Activated T-helper 1 cell treated with anti-CD3 and anti-CD28 coated beads, Interleukin-12 subunit alpha, Interleukin-12 subunit beta, Interleukin-2, Interleukin-4 antibody, amounts not matched to agents 30 ng/mL and 10 ng/mL and 1 ng/mL, durations not matched to agents 14 hours and 24 hours and 36 hours (primary cell): ENCODE measurements around the gene NCOA3. TPM values are rescaled to one million over a fixed set of nuclear protein-coding genes. Genes with fewer than 3 reads are reported as not detected.
"Not testable (repeated sequence)": the region's sequence is repeated elsewhere in the genome, so short reads cannot be mapped to it uniquely, and the experiment has no call there.

Experiments used
- DNase-seq: peaks from one replicate; pipeline ENCODE4 v3.0.0; 2021; ENCODE audit warnings: low spot score
- H3K27ac Mint-ChIP-seq: one replicate; pipeline ENCODE4 v1.8.0; 2021; ENCODE audit warnings: mild to moderate bottlenecking, mixed read lengths
- H3K27me3 Mint-ChIP-seq: one replicate; pipeline ENCODE4 v1.8.0; 2022; ENCODE audit warnings: mild to moderate bottlenecking, moderate library complexity, mixed read lengths; ENCODE audit not compliant: insufficient read depth
- H3K36me3 Mint-ChIP-seq: one replicate; pipeline ENCODE4 v1.8.0; 2021; ENCODE audit warnings: low read depth, mixed read lengths
- H3K4me1 Mint-ChIP-seq: one replicate; pipeline ENCODE4 v1.8.0; 2021; ENCODE audit warnings: low read depth, mixed read lengths
- H3K4me3 Mint-ChIP-seq: one replicate; pipeline ENCODE4 v1.8.0; 2021; ENCODE audit warnings: mild to moderate bottlenecking, moderate library complexity, mixed read lengths
- H3K9me3 Mint-ChIP-seq: one replicate; pipeline ENCODE4 v1.8.0; 2021; ENCODE audit warnings: mixed read lengths
- intact Hi-C: fragments of 100-400 bp; cut with micrococcal nuclease; formaldehyde crosslinking; loops from one replicate; pipeline ENCODE4 v1.15.1; 2024
- total RNA-seq: library from RNA; stranded (reverse); gene quantifications from 2 replicates; pipeline ENCODE4 v1.2.3, GENCODE V29; 2022

The NCOA3 gene
- total RNA-seq, 1 donor from 2014 or later = 132 TPM

- Mint-ChIP-seq H3K36me3 (no peaks in the 10 kb centered on the region), H3K27ac (no peak overlapping the region), H3K4me1 (peaks cover 54% of the 10 kb centered on the region), H3K9me3 (no peaks in the 10 kb centered on the region), H3K4me3 (no peak overlapping the region), H3K27me3 (no peaks in the 10 kb centered on the region)
- intact Hi-C loops = no loop called here
- DNase-seq = no peak
Measured at GRCh38 chr20:47480705-47481104, 21.0 kb upstream of the NCOA3 start.

- Mint-ChIP-seq H3K4me3 (no peak overlapping the region), H3K36me3 (no peaks in the 10 kb centered on the region), H3K27ac (no peak overlapping the region), H3K4me1 (peaks cover 55% of the 10 kb centered on the region), H3K27me3 (no peaks in the 10 kb centered on the region), H3K9me3 (no peaks in the 10 kb centered on the region)
- DNase-seq = no peak
- intact Hi-C loops = no loop called here
Measured at GRCh38 chr20:47481330-47482216, 20.1 kb upstream of the NCOA3 start.

GRCh38 chr20:47482705-47483104, 19.0 kb upstream of the NCOA3 start:
- H3K27me3 Mint-ChIP-seq = no peaks in the 10 kb centered on the region
- H3K9me3 Mint-ChIP-seq = no peaks in the 10 kb centered on the region
- DNase-seq = no peak
- intact Hi-C loops = no loop called here
- no peak overlapping the region for H3K4me3 Mint-ChIP-seq
- peaks cover 62% of the 10 kb centered on the region for H3K4me1 Mint-ChIP-seq
- no peak overlapping the region for H3K27ac Mint-ChIP-seq
- H3K36me3 Mint-ChIP-seq = peaks cover 3% of the 10 kb centered on the region

- Mint-ChIP-seq H3K9me3 (no peaks in the 10 kb centered on the region), H3K36me3 (peaks cover 5% of the 10 kb centered on the region), H3K4me1 (peaks cover 65% of the 10 kb centered on the region), H3K4me3 (no peak overlapping the region), H3K27ac (peak overlapping the region; percentile 30), H3K27me3 (no peaks in the 10 kb centered on the region)
- no peak for DNase-seq
- intact Hi-C loops = no loop called here
Measured at GRCh38 chr20:47484303-47484702, 17.4 kb upstream of the NCOA3 start.

GRCh38 chr20:47487175-47487917, 14.3 kb upstream of the NCOA3 start:
- H3K4me3 Mint-ChIP-seq = peak overlapping the region; percentile 68
- H3K36me3 Mint-ChIP-seq = peaks cover 6% of the 10 kb centered on the region
- peak overlapping the region; percentile 98 for H3K27ac Mint-ChIP-seq
- peaks cover 54% of the 10 kb centered on the region for H3K4me1 Mint-ChIP-seq
- no peaks in the 10 kb centered on the region for H3K9me3 Mint-ChIP-seq
- peak; percentile 70 for DNase-seq
- intact Hi-C loops = loop anchor here (1.0 kb wide), 10 partner anchors 11 to 493 kb away; no protein-coding TSS in a partner anchor
- no peaks in the 10 kb centered on the region for H3K27me3 Mint-ChIP-seq

- Mint-ChIP-seq H3K4me1 (peaks cover 57% of the 10 kb centered on the region), H3K4me3 (no peak overlapping the region), H3K27me3 (no peaks in the 10 kb centered on the region), H3K27ac (peak overlapping the region; percentile 81), H3K36me3 (peaks cover 6% of the 10 kb centered on the region), H3K9me3 (no peaks in the 10 kb centered on the region)
- intact Hi-C loops = no loop called here
- DNase-seq = peak; percentile 47
Measured at GRCh38 chr20:47489448-47489872, 12.2 kb upstream of the NCOA3 start.

GRCh38 chr20:47490795-47491194, 10.9 kb upstream of the NCOA3 start:
- H3K36me3 Mint-ChIP-seq = peaks cover 6% of the 10 kb centered on the region
- no peaks in the 10 kb centered on the region for H3K9me3 Mint-ChIP-seq
- H3K4me3 Mint-ChIP-seq = no peak overlapping the region
- H3K27ac Mint-ChIP-seq = peak overlapping the region; percentile 59
- no peak for DNase-seq
- peaks cover 43% of the 10 kb centered on the region for H3K4me1 Mint-ChIP-seq
- no peaks in the 10 kb centered on the region for H3K27me3 Mint-ChIP-seq
- intact Hi-C loops = no loop called here

GRCh38 chr20:47492284-47492683, 9.4 kb upstream of the NCOA3 start:
- Mint-ChIP-seq H3K9me3 (no peaks in the 10 kb centered on the region), H3K4me3 (no peak overlapping the region), H3K36me3 (peaks cover 3% of the 10 kb centered on the region), H3K4me1 (peaks cover 35% of the 10 kb centered on the region), H3K27ac (peak overlapping the region; percentile 85), H3K27me3 (no peaks in the 10 kb centered on the region)
- intact Hi-C loops = no loop called here
- no peak for DNase-seq

- no peaks in the 10 kb centered on the region for H3K9me3 Mint-ChIP-seq
- DNase-seq = peak; percentile 50
- H3K27ac Mint-ChIP-seq = peak overlapping the region; percentile 85
- peaks cover 39% of the 10 kb centered on the region for H3K4me1 Mint-ChIP-seq
- H3K4me3 Mint-ChIP-seq = peak overlapping the region; percentile 38
- H3K27me3 Mint-ChIP-seq = no peaks in the 10 kb centered on the region
- intact Hi-C loops = loop anchor here (1.0 kb wide), 1 partner anchor 8 kb away; the partner anchor contains the start of gene NCOA3
- H3K36me3 Mint-ChIP-seq = peaks cover 4% of the 10 kb centered on the region
Measured at GRCh38 chr20:47493175-47493962, 8.3 kb upstream of the NCOA3 start.

GRCh38 chr20:47493963-47494293, 7.8 kb upstream of the NCOA3 start:
- Mint-ChIP-seq H3K4me1 (peaks cover 41% of the 10 kb centered on the region), H3K4me3 (no peak overlapping the region)

GRCh38 chr20:47494606-47495005, 7.1 kb upstream of the NCOA3 start:
- H3K36me3 Mint-ChIP-seq, H3K4me3 Mint-ChIP-seq, H3K27me3 Mint-ChIP-seq, intact Hi-C loops, H3K9me3 Mint-ChIP-seq, DNase-seq, H3K27ac Mint-ChIP-seq: not testable (repeated sequence)
- H3K4me1 Mint-ChIP-seq = peaks cover 37% of the 10 kb centered on the region

More at GRCh38 chr20:47493963-47494293, 7.8 kb upstream of the NCOA3 start:
- Mint-ChIP-seq H3K9me3 (no peaks in the 10 kb centered on the region), H3K36me3 (peaks cover 3% of the 10 kb centered on the region), H3K27ac (no peak overlapping the region), H3K27me3 (no peaks in the 10 kb centered on the region)
- intact Hi-C loops = loop anchor here (1.0 kb wide), 1 partner anchor 7 kb away; the partner anchor contains the start of gene NCOA3
- DNase-seq = no peak

- intact Hi-C loops = no loop called here
- no peak for DNase-seq
- no peaks in the 10 kb centered on the region for H3K9me3 Mint-ChIP-seq
- no peak overlapping the region for H3K4me3 Mint-ChIP-seq
- no peak overlapping the region for H3K27ac Mint-ChIP-seq
- H3K4me1 Mint-ChIP-seq = peaks cover 47% of the 10 kb centered on the region
- H3K36me3 Mint-ChIP-seq = peaks cover 8% of the 10 kb centered on the region
- H3K27me3 Mint-ChIP-seq = no peaks in the 10 kb centered on the region
Measured at GRCh38 chr20:47496118-47496517, 5.6 kb upstream of the NCOA3 start.
